Measurements from ENCODE around the gene ODF2L. TPM values are rescaled to one million over a fixed set of nuclear protein-coding genes. Genes with fewer than 3 reads are reported as not detected.

Gene ODF2L
- total RNA-seq, 1 experiment from 2014 or later = 27.3 TPM

GRCh38 chr1:86434059-86434458 is 37.9 kb upstream of the ODF2L start:
- no peak for TF ChIP-seq CTCF (conservative IDR thresholded peaks at IDR 0.05)
- Histone ChIP-seq H3K9ac (ENCODE audit: extremely low read depth, insufficient read length, low read length) (no peak overlapping the region), H2BK120ac (ENCODE audit: low read depth, low read length, poor library complexity, severe bottlenecking) (no peak overlapping the region), H3K23me2 (ENCODE audit: insufficient read length, low read depth, low read length, poor library complexity, severe bottlenecking) (no peaks in the 10 kb centered on the region), H3K9me3 (ENCODE audit: control insufficient read depth, low read depth, low read length) (no peaks in the 10 kb centered on the region), H3K14ac (ENCODE audit: insufficient read depth, low read length) (no peak overlapping the region), H4K91ac (ENCODE audit: insufficient read length, low read depth, low read length) (no peak overlapping the region), H2BK5ac (ENCODE audit: insufficient read length, low read length) (no peak overlapping the region), H4K5ac (ENCODE audit: insufficient read length, low read depth, low read length) (no peak overlapping the region), H3K23ac (ENCODE audit: insufficient read length, low read depth, low read length) (no peak overlapping the region), H2BK12ac (ENCODE audit: insufficient read length, low read depth, low read length) (no peak overlapping the region), H2AFZ (ENCODE audit: low read length) (no peak overlapping the region), H3T11ph (ENCODE audit: low read length) (no peak overlapping the region), H3K56ac (ENCODE audit: insufficient read length, low read depth, low read length) (no peak overlapping the region), H3K27me3 (ENCODE audit: insufficient read depth, low read length) (no peaks in the 10 kb centered on the region), H3K79me2 (ENCODE audit: insufficient read depth, low read length) (no peaks in the 10 kb centered on the region), H2AK5ac (ENCODE audit: insufficient read length, low read length) (no peak overlapping the region), H3K4me1 (ENCODE audit: insufficient read depth, low read length) (no peaks in the 10 kb centered on the region), H4K20me1 (ENCODE audit: control insufficient read depth, insufficient read depth, insufficient read length) (no peaks in the 10 kb centered on the region), H3K4me2 (ENCODE audit: insufficient read depth, insufficient read length, low read length) (no peak overlapping the region), H3K27ac (ENCODE audit: insufficient read length, low read depth, low read length) (no peak overlapping the region), H2BK15ac (ENCODE audit: low read depth, low read length) (no peak overlapping the region), H3K4ac (ENCODE audit: low read depth, low read length) (no peak overlapping the region), H2BK20ac (ENCODE audit: low read depth, low read length, poor library complexity, severe bottlenecking) (no peak overlapping the region), H3K18ac (ENCODE audit: insufficient read length, low read depth, low read length) (no peak overlapping the region), H3K79me1 (ENCODE audit: insufficient read depth, low read depth, low read length, poor library complexity, severe bottlenecking) (no peaks in the 10 kb centered on the region), H4K8ac (replicated peaks; ENCODE audit: insufficient read length, low read depth, low read length) (no peak overlapping the region)
- peaks cover 2% of the 10 kb centered on the region; the same call in 1 of the 2 replicates for H3K27me3 Mint-ChIP-seq (ENCODE audit: low read depth)
- H3K27ac Mint-ChIP-seq = no peak overlapping the region
- H3K4me1 Mint-ChIP-seq = no peaks in the 10 kb centered on the region
- no peak for DNase-seq
- no peaks in the 10 kb centered on the region for H3K36me3 Mint-ChIP-seq (ENCODE audit: insufficient read depth in 1 of 3, low read depth in 3 of 3)
- H3K9me3 Mint-ChIP-seq = no peaks in the 10 kb centered on the region
- H3K4me3 Mint-ChIP-seq = no peak overlapping the region
